Measurements from ENCODE around the gene SLC51A. TPM values are rescaled to one million over a fixed set of nuclear protein-coding genes. Genes with fewer than 3 reads are reported as not detected.

The SLC51A gene
- total RNA-seq, 1 donor from 2014 or later, result 3.7 TPM

DNA sequence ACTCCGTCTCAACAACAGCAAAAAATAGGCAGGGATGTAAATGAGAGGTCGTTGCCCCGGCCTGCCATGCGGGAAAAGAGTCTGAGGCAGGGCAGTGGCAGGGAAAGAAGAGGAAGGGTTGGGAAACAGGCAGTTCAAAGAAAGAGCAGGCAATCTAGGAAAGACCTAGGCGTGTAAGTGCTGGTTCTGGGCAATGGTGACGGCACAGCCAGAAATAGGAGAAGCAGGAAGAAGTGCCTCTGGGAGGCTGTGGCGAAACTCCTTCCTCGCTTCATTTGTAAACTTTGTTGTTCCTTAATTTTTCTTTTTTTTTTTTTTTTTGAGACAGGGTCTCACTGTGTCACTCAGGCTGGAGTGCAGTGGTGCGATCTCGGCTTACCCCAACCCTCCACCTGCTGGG lies 4.3 kb downstream of the SLC51A start:
- no peaks in the 10 kb centered on the region for H3K36me3 Mint-ChIP-seq
- no peak overlapping the region for H3K27ac Mint-ChIP-seq
- H3K4me3 Mint-ChIP-seq, result no peak overlapping the region
- no peak for DNase-seq (ENCODE audit: extremely low spot score, unreplicated experiment)
- TF ChIP-seq, protein P1, sequence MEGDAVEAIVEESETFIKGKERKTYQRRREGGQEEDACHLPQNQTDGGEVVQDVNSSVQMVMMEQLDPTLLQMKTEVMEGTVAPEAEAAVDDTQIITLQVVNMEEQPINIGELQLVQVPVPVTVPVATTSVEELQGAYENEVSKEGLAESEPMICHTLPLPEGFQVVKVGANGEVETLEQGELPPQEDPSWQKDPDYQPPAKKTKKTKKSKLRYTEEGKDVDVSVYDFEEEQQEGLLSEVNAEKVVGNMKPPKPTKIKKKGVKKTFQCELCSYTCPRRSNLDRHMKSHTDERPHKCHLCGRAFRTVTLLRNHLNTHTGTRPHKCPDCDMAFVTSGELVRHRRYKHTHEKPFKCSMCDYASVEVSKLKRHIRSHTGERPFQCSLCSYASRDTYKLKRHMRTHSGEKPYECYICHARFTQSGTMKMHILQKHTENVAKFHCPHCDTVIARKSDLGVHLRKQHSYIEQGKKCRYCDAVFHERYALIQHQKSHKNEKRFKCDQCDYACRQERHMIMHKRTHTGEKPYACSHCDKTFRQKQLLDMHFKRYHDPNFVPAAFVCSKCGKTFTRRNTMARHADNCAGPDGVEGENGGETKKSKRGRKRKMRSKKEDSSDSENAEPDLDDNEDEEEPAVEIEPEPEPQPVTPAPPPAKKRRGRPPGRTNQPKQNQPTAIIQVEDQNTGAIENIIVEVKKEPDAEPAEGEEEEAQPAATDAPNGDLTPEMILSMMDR (conservative IDR thresholded peaks at IDR 0.05), result no peak
- no peaks in the 10 kb centered on the region for H3K9me3 Mint-ChIP-seq
- peaks cover 3% of the 10 kb centered on the region for H3K27me3 Mint-ChIP-seq
- H3K4me1 Mint-ChIP-seq (ENCODE audit: unreplicated experiment), result peaks cover 11% of the 10 kb centered on the region

GRCh38 chr3:196220991-196221390 lies 4.7 kb downstream of the SLC51A start:
- Mint-ChIP-seq H3K27ac (no peak overlapping the region), H3K4me3 (no peak overlapping the region)
- TF ChIP-seq, protein P1 (conservative IDR thresholded peaks at IDR 0.05), result no peak

GRCh38 chr3:196222876-196223595 lies 6.7 kb downstream of the SLC51A start:
- H3K9me3 Mint-ChIP-seq, result no peaks in the 10 kb centered on the region
- H3K36me3 Mint-ChIP-seq, result no peaks in the 10 kb centered on the region
- TF ChIP-seq, protein P1 (conservative IDR thresholded peaks at IDR 0.05), result no peak
- H3K4me3 Mint-ChIP-seq, result no peak overlapping the region
- peaks cover 7% of the 10 kb centered on the region for H3K4me1 Mint-ChIP-seq (ENCODE audit: unreplicated experiment)
- no peak overlapping the region for H3K27ac Mint-ChIP-seq
- no peak for DNase-seq (ENCODE audit: extremely low spot score, unreplicated experiment)
- H3K27me3 Mint-ChIP-seq, result no peaks in the 10 kb centered on the region

More at GRCh38 chr3:196220991-196221390, 4.7 kb downstream of the SLC51A start:
- Mint-ChIP-seq H3K4me1 (ENCODE audit: unreplicated experiment) (peaks cover 7% of the 10 kb centered on the region), H3K9me3 (no peaks in the 10 kb centered on the region), H3K27me3 (peaks cover 3% of the 10 kb centered on the region), H3K36me3 (no peaks in the 10 kb centered on the region)
- DNase-seq (ENCODE audit: extremely low spot score, unreplicated experiment), result no peak

- Mint-ChIP-seq H3K9me3 (no peaks in the 10 kb centered on the region), H3K27me3 (no peaks in the 10 kb centered on the region), H3K27ac (no peak overlapping the region), H3K36me3 (no peaks in the 10 kb centered on the region), H3K4me1 (ENCODE audit: unreplicated experiment) (no peaks in the 10 kb centered on the region), H3K4me3 (no peak overlapping the region)
- TF ChIP-seq, protein P1 (conservative IDR thresholded peaks at IDR 0.05), result no peak
- no peak for DNase-seq (ENCODE audit: extremely low spot score, unreplicated experiment)
Observed at GRCh38 chr3:196225086-196225485, 8.8 kb downstream of the SLC51A start.

GRCh38 chr3:196225763-196226364 lies 9.5 kb downstream of the SLC51A start:
- Mint-ChIP-seq H3K27me3 (no peaks in the 10 kb centered on the region), H3K36me3 (no peaks in the 10 kb centered on the region), H3K4me3 (no peak overlapping the region), H3K27ac (no peak overlapping the region), H3K9me3 (no peaks in the 10 kb centered on the region), H3K4me1 (ENCODE audit: unreplicated experiment) (no peaks in the 10 kb centered on the region)
- TF ChIP-seq, protein P1 (conservative IDR thresholded peaks at IDR 0.05), result no peak
- DNase-seq (ENCODE audit: extremely low spot score, unreplicated experiment), result no peak

All from type B pancreatic cell (in vitro differentiated cells).